ENCODE results near the gene DUSP14.
"Not testable (repeated sequence)": the region's sequence is repeated elsewhere in the genome, so short reads cannot be mapped to it uniquely, and the experiment has no call there.

Gene DUSP14

GRCh38 chr17:37489197-37490001, at the start of gene DUSP14:
Gene DUSP14 (plus strand): TSS chr17:37489891. CDS start chr17:37512273, 22,382 bp downstream.
- DNase-seq, result peak; percentile 74

- no peak for DNase-seq
Observed at GRCh38 chr17:37440424-37440823, 49.3 kb upstream of the DUSP14 start.

- DNase-seq, result not testable (repeated sequence)
Observed at GRCh38 chr17:37441369-37442014, 48.2 kb upstream of the DUSP14 start.

- no peak for DNase-seq
Observed at GRCh38 chr17:37446027-37446426, 43.7 kb upstream of the DUSP14 start.

GRCh38 chr17:37447641-37448040, 42.0 kb upstream of the DUSP14 start:
- no peak for DNase-seq

- no peak for DNase-seq
Observed at GRCh38 chr17:37450112-37450511, 39.6 kb upstream of the DUSP14 start.

- DNase-seq, result not testable (repeated sequence)
Observed at GRCh38 chr17:37457801-37458200, 31.9 kb upstream of the DUSP14 start.

- DNase-seq, result no peak
Observed at GRCh38 chr17:37458805-37459204, 30.9 kb upstream of the DUSP14 start.

- DNase-seq, result no peak
Observed at GRCh38 chr17:37461668-37462067, 28.0 kb upstream of the DUSP14 start.

- DNase-seq, result no peak
Observed at GRCh38 chr17:37462492-37462891, 27.2 kb upstream of the DUSP14 start.

GRCh38 chr17:37463039-37463438, 26.7 kb upstream of the DUSP14 start:
- DNase-seq, result no peak

- no peak for DNase-seq
Observed at GRCh38 chr17:37465069-37465616, 24.5 kb upstream of the DUSP14 start.

GRCh38 chr17:37466471-37466870, 23.2 kb upstream of the DUSP14 start:
- no peak for DNase-seq

GRCh38 chr17:37470181-37470580, 19.5 kb upstream of the DUSP14 start:
- DNase-seq, result no peak

GRCh38 chr17:37475731-37476420, 13.8 kb upstream of the DUSP14 start:
- DNase-seq, result no peak

- no peak for DNase-seq
Observed at GRCh38 chr17:37476431-37477120, 13.1 kb upstream of the DUSP14 start.

GRCh38 chr17:37478187-37478586, 11.5 kb upstream of the DUSP14 start:
- no peak for DNase-seq

- no peak for DNase-seq
Observed at GRCh38 chr17:37479025-37479424, 10.7 kb upstream of the DUSP14 start.

GRCh38 chr17:37480427-37480826, 9.3 kb upstream of the DUSP14 start:
- DNase-seq, result no peak

- no peak for DNase-seq
Observed at GRCh38 chr17:37481001-37481665, 8.6 kb upstream of the DUSP14 start.

GRCh38 chr17:37483311-37484039, 6.2 kb upstream of the DUSP14 start:
- no peak for DNase-seq
